CD4-positive, alpha-beta T cell treated with Interleukin-21 for 1 hour (primary cell): ENCODE data around the gene RBM33.

Experiments used
- DNase-seq: peaks from one replicate; pipeline ENCODE4 v3.0.0-alpha.2; 2020

The RBM33 gene

GRCh38 chr7:155693826-155694225 lies 49.4 kb downstream of the RBM33 start:
- no peak for DNase-seq

- DNase-seq = no peak
Measured at GRCh38 chr7:155694851-155695250, 50.4 kb downstream of the RBM33 start.

GRCh38 chr7:155696747-155697146 lies 52.3 kb downstream of the RBM33 start:
- no peak for DNase-seq

GRCh38 chr7:155698633-155699032 lies 54.2 kb downstream of the RBM33 start:
- DNase-seq = no peak

- DNase-seq = no peak
Measured at GRCh38 chr7:155699180-155699579, 54.7 kb downstream of the RBM33 start.

- no peak for DNase-seq
Measured at GRCh38 chr7:155700847-155701246, 56.4 kb downstream of the RBM33 start.

GRCh38 chr7:155701972-155702544 lies 57.6 kb downstream of the RBM33 start:
- no peak for DNase-seq

- no peak for DNase-seq
Measured at GRCh38 chr7:155702616-155703015, 58.2 kb downstream of the RBM33 start.

- DNase-seq = no peak
Measured at GRCh38 chr7:155705623-155706360, 61.3 kb downstream of the RBM33 start.

GRCh38 chr7:155706376-155706775 lies 61.9 kb downstream of the RBM33 start:
- DNase-seq = no peak

- no peak for DNase-seq
Measured at GRCh38 chr7:155709453-155709852, 65.0 kb downstream of the RBM33 start.

GRCh38 chr7:155710031-155710430 lies 65.6 kb downstream of the RBM33 start:
- DNase-seq = no peak

- no peak for DNase-seq
Measured at GRCh38 chr7:155710530-155710929, 66.1 kb downstream of the RBM33 start.

- DNase-seq = no peak
Measured at GRCh38 chr7:155711081-155711480, 66.6 kb downstream of the RBM33 start.

- no peak for DNase-seq
Measured at GRCh38 chr7:155713384-155713783, 68.9 kb downstream of the RBM33 start.

GRCh38 chr7:155714702-155715101 lies 70.2 kb downstream of the RBM33 start:
- DNase-seq = no peak

GRCh38 chr7:155715111-155715805 lies 70.8 kb downstream of the RBM33 start:
- DNase-seq = no peak

GRCh38 chr7:155717010-155717744 lies 72.7 kb downstream of the RBM33 start:
- no peak for DNase-seq

GRCh38 chr7:155721056-155721455 lies 76.6 kb downstream of the RBM33 start:
- no peak for DNase-seq

GRCh38 chr7:155722118-155722517 lies 77.7 kb downstream of the RBM33 start:
- no peak for DNase-seq

GRCh38 chr7:155722936-155723335 lies 78.5 kb downstream of the RBM33 start:
- DNase-seq = no peak

- DNase-seq = no peak
Measured at GRCh38 chr7:155724327-155725005, 80.0 kb downstream of the RBM33 start.

GRCh38 chr7:155725006-155725355 lies 80.5 kb downstream of the RBM33 start:
- no peak for DNase-seq
